Hematopoietic multipotent progenitor cell treated with erythropoietin and hydrocortisone succinate and interleukin-3 and kit ligand, for 4 days (in vitro differentiated cells): ENCODE results near the gene FITM1.

Experiments used
- DNase-seq: peaks from one replicate; pipeline ENCODE4 v3.0.0-alpha.2; 2015

FITM1 gene

GRCh38 chr14:24122898-24123297 lies 7.6 kb upstream of the FITM1 start:
- peak; percentile 12 for DNase-seq

GRCh38 chr14:24123424-24124417 lies 6.7 kb upstream of the FITM1 start:
- peak; percentile 87 for DNase-seq

- no peak for DNase-seq
Measured at GRCh38 chr14:24126939-24127338, 3.5 kb upstream of the FITM1 start.

- no peak for DNase-seq
Measured at GRCh38 chr14:24127673-24128072, 2.8 kb upstream of the FITM1 start.

- DNase-seq: no peak
Measured at GRCh38 chr14:24129410-24129998, 955 bp upstream of the FITM1 start.

- no peak for DNase-seq
Measured at GRCh38 chr14:24130717-24131548, 474 bp downstream of the FITM1 start.

- no peak for DNase-seq
Measured at GRCh38 chr14:24131549-24131966, 1.1 kb downstream of the FITM1 start.

- no peak for DNase-seq
Measured at GRCh38 chr14:24132061-24132685, 1.7 kb downstream of the FITM1 start.

- DNase-seq: no peak
Measured at GRCh38 chr14:24132976-24133375, 2.5 kb downstream of the FITM1 start.

- peak; percentile 46 for DNase-seq
Measured at GRCh38 chr14:24133735-24134134, 3.3 kb downstream of the FITM1 start.

GRCh38 chr14:24135584-24135833 lies 5.0 kb downstream of the FITM1 start:
- no peak for DNase-seq

- peak; percentile 96 for DNase-seq
Measured at GRCh38 chr14:24135834-24136683, 5.6 kb downstream of the FITM1 start, which contains the start of gene PSME1. PSME1 (plus strand) TSS chr14:24136194; CDS start chr14:24136263, 69 bp downstream.

GRCh38 chr14:24136684-24137528 lies 6.4 kb downstream of the FITM1 start:
- DNase-seq: peak; percentile 11

GRCh38 chr14:24137529-24138395 lies 7.3 kb downstream of the FITM1 start:
- no peak for DNase-seq

GRCh38 chr14:24138396-24139271 lies 8.2 kb downstream of the FITM1 start:
- DNase-seq: no peak

- peak; percentile 30 for DNase-seq
Measured at GRCh38 chr14:24139272-24139934, 8.9 kb downstream of the FITM1 start.

GRCh38 chr14:24141097-24141880 lies 10.8 kb downstream of the FITM1 start, which contains the start of gene EMC9:
EMC9 (minus strand) TSS chr14:24141591; CDS start chr14:24141304, 287 bp downstream.
- peak; percentile 100 for DNase-seq
